ENCODE measurements around the gene TAF5L. TPM values are rescaled to one million over a fixed set of nuclear protein-coding genes. Genes with fewer than 3 reads are reported as not detected.

Gene TAF5L
- total and polyA plus RNA-seq, 10 of the 15 experiments (the other 5 are each of a cell fraction or from before 2014, with no cell fraction given): 1.1 to 26.2 (median 19.1) TPM

GRCh38 chr1:229643996-229644745, 18.2 kb upstream of the TAF5L start (continued):
- TF ChIP-seq RAD51 (IDR thresholded peaks at IDR 0.05) (no peak), E2F4 (IDR thresholded peaks at IDR 0.05; ENCODE audit: low read depth, low read length) (no peak), ZNF622 (IDR thresholded peaks at IDR 0.05) (no peak)

- SMC1A ChIA-PET (ENCODE audit: uncharacterized antibody, unreplicated experiment): no interaction called here
- no peak for ATAC-seq
- CTCF ChIA-PET: no interaction called here
- WGBS (ENCODE audit: insufficient coverage, insufficient replicate concordance, low lambda C conversion rate, missing lambda C conversion rate): 100% methylated on average over 4 of the region's 4 CpGs
- H3K4me1 ChIP-seq (ENCODE audit: control insufficient read depth, insufficient read depth, low read length): peaks cover 7% of the 10 kb centered on the region
- H3K4me2 ChIP-seq (ENCODE audit: control insufficient read depth, insufficient read depth): no peak overlapping the region
- H4K20me1 ChIP-seq (ENCODE audit: control insufficient read depth, insufficient read depth): no peaks in the 10 kb centered on the region; the same call in none of the 2 replicates
- H3K9ac ChIP-seq (ENCODE audit: control insufficient read depth, insufficient read depth, low read length): no peak overlapping the region
- H3K36me3 ChIP-seq (ENCODE audit: control insufficient read depth in 2 of 2, insufficient read depth in 2 of 2, low read length in 1 of 2): peaks cover 18 to 47% of the 10 kb centered on the region in 2 experiments
- H3K79me2 ChIP-seq (ENCODE audit: control insufficient read depth, insufficient read depth, low read length): peaks cover 8% of the 10 kb centered on the region
- H3K27ac ChIP-seq (ENCODE audit: control insufficient read depth, insufficient read depth): no peak overlapping the region
- DNase-seq (ENCODE audit: low read depth, low spot score): no peak
- TF ChIP-seq SP1 (IDR thresholded peaks at IDR 0.05; ENCODE audit: low read depth, low read length): no peak
- no peak for TF ChIP-seq REST (IDR thresholded peaks at IDR 0.05; ENCODE audit: low read depth, low read length)
- no peak for TF ChIP-seq ZNF24 (IDR thresholded peaks at IDR 0.05)
- TF ChIP-seq TCF12 (IDR thresholded peaks at IDR 0.05; ENCODE audit: low read depth, low read length): no peak
- TF ChIP-seq FOXM1 (IDR thresholded peaks at IDR 0.05; ENCODE audit: low read depth, low read length): no peak
- BruUV-seq (replicated peaks): no TSS peak
- POLR2A ChIA-PET: no interaction called here
- RAD21 ChIA-PET (ENCODE audit: unreplicated experiment): no interaction called here
- in situ Hi-C loops (cut with MboI): no loop called here
- intact Hi-C loops (cut with micrococcal nuclease; ENCODE audit: unreplicated experiment): no loop called here
- no peaks in the 10 kb centered on the region for H3K9me3 ChIP-seq (replicated peaks; ENCODE audit: control insufficient read depth, insufficient read depth, low read length)
- H3K4me3 ChIP-seq: no peak overlapping the region
- no peak overlapping the region for H2AFZ ChIP-seq (ENCODE audit: control insufficient read depth, low read depth, low read length)
- no peak for FAIRE-seq
- H3K27me3 ChIP-seq (replicated peaks in 1 of 2; ENCODE audit: control insufficient read depth in 2 of 2, insufficient read depth in 2 of 2, low read length in 1 of 2): no peaks in the 10 kb centered on the region
Measured at GRCh38 chr1:229642970-229643369, 17.0 kb upstream of the TAF5L start.

Data from GM12878 (cell line).